ENCODE results near the gene TMEM52B.

TMEM52B gene

GRCh38 chr12:10236720-10237119 lies 57.9 kb downstream of the TMEM52B start:
- CTCF ChIA-PET = interaction anchor here (0.7 to 3.7 kb wide), 12 partner anchors 8 to 1254 kb away, joined by 3 to 29 read pairs (median 6); no protein-coding TSS in a partner anchor
- Histone ChIP-seq H3K9me3 (ENCODE audit: control insufficient read depth, insufficient read depth, low read depth, low read length) (no peaks in the 10 kb centered on the region), H3K27ac (ENCODE audit: extremely low read depth, low read depth, low read length) (no peak overlapping the region), H3K4me3 (ENCODE audit: low read depth, low read length) (no peak overlapping the region), H3K36me3 (ENCODE audit: control insufficient read depth in 2 of 2, insufficient read depth in 1 of 2, low read length in 2 of 2) (no peaks in the 10 kb centered on the region), H3K4me1 (ENCODE audit: control insufficient read depth, insufficient read depth, low read length) (no peaks in the 10 kb centered on the region)
- POLR2A ChIA-PET = interaction anchor here (1.5 kb wide), 2 partner anchors 13 to 22 kb away, joined by 3 to 6 read pairs; no protein-coding TSS in a partner anchor
- TF ChIP-seq GFI1B (tag by site-specific recombination; IDR thresholded peaks at IDR 0.05) (no peak), YY2 (tag by site-specific recombination; IDR thresholded peaks at IDR 0.05) (no peak), KLF10 (tag by site-specific recombination; IDR thresholded peaks at IDR 0.05) (no peak)

- CTCF ChIA-PET = no interaction called here
- TF ChIP-seq ZFP3 (tag by site-specific recombination; IDR thresholded peaks at IDR 0.05; ENCODE audit: low read depth) (no peak), BCL11A (tag by site-specific recombination; IDR thresholded peaks at IDR 0.05; ENCODE audit: low read depth) (no peak), PBX3 (CRISPR knock-in tag; IDR thresholded peaks at IDR 0.05) (no peak), ZBTB10 (tag by site-specific recombination; IDR thresholded peaks at IDR 0.05) (no peak), ZNF560 (tag by site-specific recombination; IDR thresholded peaks at IDR 0.05; ENCODE audit: borderline replicate concordance) (no peak), ZNF530 (tag by site-specific recombination; IDR thresholded peaks at IDR 0.05; ENCODE audit: low read depth) (no peak), ZNF664 (tag by site-specific recombination; IDR thresholded peaks at IDR 0.05) (no peak), YY1 (tag by site-specific recombination; IDR thresholded peaks at IDR 0.05) (no peak), KLF9 (tag by site-specific recombination; IDR thresholded peaks at IDR 0.05; ENCODE audit: low read depth) (no peak), PATZ1 (tag by site-specific recombination; IDR thresholded peaks at IDR 0.05) (no peak), ZNF175 (tag by site-specific recombination; IDR thresholded peaks at IDR 0.05) (no peak), ZNF239 (tag by site-specific recombination; IDR thresholded peaks at IDR 0.05) (no peak), ZNF488 (tag by site-specific recombination; IDR thresholded peaks at IDR 0.05) (no peak), ZNF449 (tag by site-specific recombination; IDR thresholded peaks at IDR 0.05) (no peak), ZNF704 (tag by site-specific recombination; IDR thresholded peaks at IDR 0.05) (no peak), ZNF335 (tag by site-specific recombination; conservative IDR thresholded peaks at IDR 0.05) (no peak)
- POLR2A ChIA-PET = no interaction called here
Observed at GRCh38 chr12:10238526-10238925, 59.7 kb downstream of the TMEM52B start.

More at GRCh38 chr12:10238526-10238925, 59.7 kb downstream of the TMEM52B start:
- H3K27ac ChIP-seq (ENCODE audit: extremely low read depth, low read depth, low read length) = no peak overlapping the region
- H3K4me1 ChIP-seq (ENCODE audit: control insufficient read depth, insufficient read depth, low read length) = no peaks in the 10 kb centered on the region
- no peaks in the 10 kb centered on the region for H3K36me3 ChIP-seq (ENCODE audit: control insufficient read depth in 2 of 2, insufficient read depth in 1 of 2, low read length in 2 of 2)
- H3K9me3 ChIP-seq (ENCODE audit: control insufficient read depth, insufficient read depth, low read depth, low read length) = no peaks in the 10 kb centered on the region
- H3K4me3 ChIP-seq (ENCODE audit: low read depth, low read length) = no peak overlapping the region

Measured in HEK293 (cell line).